Heart left ventricle (tissue), 13 donors: Measurements from ENCODE around the gene STRBP.

ENCODE experiments used
- POLR2A ChIP-seq, 2 donors: fragments of 450-650 bp; IDR thresholded peaks; one replicate each; pipeline ENCODE4 v1.6.1; 2017; ENCODE audit warnings: antibody characterized with exemption in 2 of 2, mild to moderate bottlenecking in 2 of 2, moderate library complexity in 2 of 2
- TF ChIP-seq, protein P1 (sequence below), 12 donors: fragments of 200-600 bp; sonication (generic) in 4 of 12; IDR thresholded peaks; one replicate each; pipeline versions ENCODE4 v1.5.0 to v1.8.0; 2018 to 2022; ENCODE audit warnings: antibody characterized with exemption in 12 of 12, mild to moderate bottlenecking in 5 of 12
- donor health status: ischemic (EF 13 %, LVEDD 7.1; RV severe dilation, severe dysfunction).
- donor health status: DM: no; HTN: yes; CAD: no.
- donor health status: DM: no; HTN: no; CAD: no.
- donor health status: ischemic (EF 25% LVEDD 6.9; RV normal size, moderate dysfunction).
- donor health status: ischemic (EF 25% LVEDD 5.7; RV mildly dilated, moderate dysfunction).
- donor health status: ischemic (EF 35%, LVEDD 5.7; RV mildly dilated, moderate dysfunction).
- donor health status: nonischemic (EF 11% LVEDD 7.7; RV severe dilation, severe dysfunction).
- donor health status: DM: yes; HTN: yes; CAD: no.
- donor health status: PGD.
- donor health status: ischemic (EF 29% LVEDD 5.4; RV normal size, mild dysfunction).
- donor health status: nonischemic (EF 23%, LVEDD 6.1; RV moderate dilation, normal function).

DNA sequence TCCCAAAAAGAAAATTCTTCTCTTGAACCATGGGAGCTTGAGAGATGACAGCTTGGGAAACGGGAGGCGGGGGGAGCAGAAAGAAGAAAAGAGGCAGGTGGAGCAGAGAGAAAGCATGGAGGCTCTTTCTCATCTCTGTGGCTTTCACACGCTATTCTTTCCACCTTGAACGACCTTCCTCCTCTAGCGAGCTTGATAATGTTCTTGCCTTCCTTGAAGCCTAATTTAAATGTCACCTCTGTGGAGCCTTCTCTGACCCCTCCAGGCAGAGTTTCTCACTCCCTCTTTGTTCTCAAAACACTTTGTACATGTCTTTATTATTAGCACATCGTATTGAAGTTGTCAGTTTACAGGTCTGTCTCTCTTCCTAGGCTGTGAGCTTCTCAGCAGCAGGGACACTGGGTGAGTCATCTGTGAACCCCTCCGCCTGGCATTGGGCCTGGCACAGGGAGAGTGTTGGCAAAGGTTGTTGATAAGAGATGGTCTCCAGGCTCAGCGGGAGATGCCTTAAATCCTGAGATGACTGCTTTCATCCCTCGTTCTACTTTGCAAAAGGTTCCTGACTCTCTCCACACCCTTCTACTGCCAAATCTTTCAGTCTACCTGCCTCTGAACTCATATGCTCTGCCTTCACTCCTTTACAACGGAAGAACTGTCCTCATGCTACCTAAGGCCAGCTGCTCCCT, 14.1 kb upstream of the STRBP start:
- TF ChIP-seq, protein P1, sequence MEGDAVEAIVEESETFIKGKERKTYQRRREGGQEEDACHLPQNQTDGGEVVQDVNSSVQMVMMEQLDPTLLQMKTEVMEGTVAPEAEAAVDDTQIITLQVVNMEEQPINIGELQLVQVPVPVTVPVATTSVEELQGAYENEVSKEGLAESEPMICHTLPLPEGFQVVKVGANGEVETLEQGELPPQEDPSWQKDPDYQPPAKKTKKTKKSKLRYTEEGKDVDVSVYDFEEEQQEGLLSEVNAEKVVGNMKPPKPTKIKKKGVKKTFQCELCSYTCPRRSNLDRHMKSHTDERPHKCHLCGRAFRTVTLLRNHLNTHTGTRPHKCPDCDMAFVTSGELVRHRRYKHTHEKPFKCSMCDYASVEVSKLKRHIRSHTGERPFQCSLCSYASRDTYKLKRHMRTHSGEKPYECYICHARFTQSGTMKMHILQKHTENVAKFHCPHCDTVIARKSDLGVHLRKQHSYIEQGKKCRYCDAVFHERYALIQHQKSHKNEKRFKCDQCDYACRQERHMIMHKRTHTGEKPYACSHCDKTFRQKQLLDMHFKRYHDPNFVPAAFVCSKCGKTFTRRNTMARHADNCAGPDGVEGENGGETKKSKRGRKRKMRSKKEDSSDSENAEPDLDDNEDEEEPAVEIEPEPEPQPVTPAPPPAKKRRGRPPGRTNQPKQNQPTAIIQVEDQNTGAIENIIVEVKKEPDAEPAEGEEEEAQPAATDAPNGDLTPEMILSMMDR (IDR thresholded peaks at IDR 0.05) = no peak
- TF ChIP-seq POLR2A (IDR thresholded peaks at IDR 0.05) = no peak
